WTC11 (cell line): ENCODE results near the gene DDX5. TPM values are rescaled to one million over a fixed set of nuclear protein-coding genes. Genes with fewer than 3 reads are reported as not detected.

Experiments used
- ATAC-seq: fragments of 200-7000 bp; cut with Tn5 transposase; 2 replicates; pipeline ENCODE4 v1.10.0; 2021; ENCODE audit warnings: mild to moderate bottlenecking, moderate library complexity
- CTCF ChIA-PET: fragments of 300-600 bp; sonication (Branson Sonifier 250); formaldehyde crosslinking; loops from one replicate; lab custom pipeline; 2021; ENCODE audit warnings: antibody characterized with exemption; lab: Charles Lee
- POLR2A ChIA-PET: fragments of 350-600 bp; sonication (Branson Sonifier 250); formaldehyde crosslinking; loops from one replicate; lab custom pipeline; 2021; ENCODE audit warnings: antibody characterized with exemption; lab: Charles Lee
- DNase-seq: peaks from one replicate; pipeline ENCODE4 v3.0.0; 2021; ENCODE audit warnings: low spot score
- H3K27ac Mint-ChIP-seq: 2 replicates; pipeline ENCODE4 v1.8.0; 2021; ENCODE audit warnings: mixed read lengths
- H3K27me3 Mint-ChIP-seq: 2 replicates; pipeline ENCODE4 v1.8.0; 2021; ENCODE audit warnings: low read depth, mild to moderate bottlenecking, moderate library complexity, mixed read lengths
- H3K36me3 Mint-ChIP-seq: 2 replicates; pipeline ENCODE4 v1.8.0; 2021; ENCODE audit warnings: mixed read lengths
- H3K4me1 Mint-ChIP-seq: 2 replicates; pipeline ENCODE4 v1.8.0; 2022; ENCODE audit warnings: mixed read lengths
- H3K4me3 Mint-ChIP-seq: 2 replicates; pipeline ENCODE4 v1.8.0; 2021; ENCODE audit warnings: mild to moderate bottlenecking, moderate library complexity, mixed read lengths
- H3K9me3 Mint-ChIP-seq: 2 replicates; pipeline ENCODE4 v1.8.0; 2021; ENCODE audit warnings: mixed read lengths
- EMX1 ChIP-seq: fragments of 250-450 bp; sonication (Bioruptor Pico); IDR thresholded peaks from 2 replicates; pipeline ENCODE4 v1.8.0; 2021; ENCODE audit warnings: mild to moderate bottlenecking
- ESRRA ChIP-seq: sonication (generic); formaldehyde crosslinking; IDR thresholded peaks from 2 replicates; pipeline ENCODE4 v1.8.1; 2022; ENCODE audit warnings: mild to moderate bottlenecking, missing genetic modification reagents, borderline replicate concordance
- FOXK1 ChIP-seq: sonication (generic); formaldehyde crosslinking; IDR thresholded peaks from 2 replicates; pipeline ENCODE4 v1.8.0; 2022; ENCODE audit warnings: mild to moderate bottlenecking, moderate library complexity, missing genetic modification reagents
- GABPB1 ChIP-seq: sonication (generic); formaldehyde crosslinking; IDR thresholded peaks from 2 replicates; pipeline ENCODE4 v1.8.1; 2023; ENCODE audit warnings: mild to moderate bottlenecking, missing genetic modification reagents
- NFE2L1 ChIP-seq: sonication (generic); formaldehyde crosslinking; IDR thresholded peaks from 2 replicates; pipeline ENCODE4 v1.8.1; 2023; ENCODE audit warnings: missing genetic modification reagents
- NFYB ChIP-seq: sonication (generic); formaldehyde crosslinking; conservative IDR thresholded peaks from 2 replicates; pipeline ENCODE4 v1.8.0; 2022; ENCODE audit warnings: low read depth, missing genetic modification reagents
- OVOL2 ChIP-seq: fragments of 250-450 bp; sonication (Bioruptor Pico); IDR thresholded peaks from 2 replicates; pipeline ENCODE4 v1.9.0; 2021; ENCODE audit warnings: mild to moderate bottlenecking, borderline replicate concordance
- SMAD4 ChIP-seq: sonication (generic); formaldehyde crosslinking; IDR thresholded peaks from 2 replicates; pipeline ENCODE4 v1.8.0; 2022; ENCODE audit warnings: mild to moderate bottlenecking, missing genetic modification reagents
- SOX15 ChIP-seq: fragments of 250-450 bp; sonication (Bioruptor Pico); IDR thresholded peaks from 2 replicates; pipeline ENCODE4 v1.9.0; 2021; ENCODE audit warnings: mild to moderate bottlenecking
- TEAD4 ChIP-seq: sonication (generic); formaldehyde crosslinking; IDR thresholded peaks from 2 replicates; pipeline ENCODE4 v1.8.0; 2022; ENCODE audit warnings: mild to moderate bottlenecking, missing genetic modification reagents
- ZNF138 ChIP-seq: sonication (generic); formaldehyde crosslinking; conservative IDR thresholded peaks from 2 replicates; pipeline ENCODE4 v1.8.1; 2022; ENCODE audit warnings: mild to moderate bottlenecking, moderate library complexity, missing genetic modification reagents
- ZNF219 ChIP-seq: sonication (generic); formaldehyde crosslinking; IDR thresholded peaks from 2 replicates; pipeline ENCODE4 v1.8.0; 2023; ENCODE audit warnings: missing genetic modification reagents, mild to moderate bottlenecking, borderline replicate concordance
- ZNF263 ChIP-seq: sonication (generic); formaldehyde crosslinking; IDR thresholded peaks from 2 replicates; pipeline ENCODE4 v1.8.1; 2022; ENCODE audit warnings: low read depth, mild to moderate bottlenecking, moderate library complexity, missing genetic modification reagents
- ZNF317 ChIP-seq: sonication (generic); formaldehyde crosslinking; IDR thresholded peaks from 2 replicates; pipeline ENCODE4 v1.8.1; 2023; ENCODE audit warnings: low read depth, mild to moderate bottlenecking, moderate library complexity, missing genetic modification reagents, borderline replicate concordance
- ZNF416 ChIP-seq: fragments of 250-450 bp; sonication (Bioruptor Pico); IDR thresholded peaks from 2 replicates; pipeline ENCODE4 v1.9.0; 2021; ENCODE audit warnings: mild to moderate bottlenecking, inconsistent platforms
- ZNF671 ChIP-seq: fragments of 250-450 bp; sonication (Bioruptor Pico); IDR thresholded peaks from 2 replicates; pipeline ENCODE4 v1.8.0; 2021; ENCODE audit warnings: mild to moderate bottlenecking
- total RNA-seq: library from RNA; stranded (reverse); gene quantifications from 3 replicates; pipeline ENCODE4 v1.2.3, GENCODE V29; 2021
- TF ChIP-seq, protein P1 (sequence below): fragments of 250-450 bp; sonication (Bioruptor Pico); IDR thresholded peaks from 2 replicates; pipeline ENCODE4 v1.9.0; 2021; ENCODE audit warnings: mild to moderate bottlenecking, borderline replicate concordance
- TF ChIP-seq, protein P2 (sequence below): fragments of 250-450 bp; sonication (Bioruptor Pico); conservative IDR thresholded peaks from 2 replicates; pipeline ENCODE4 v1.9.0; 2021; ENCODE audit warnings: mild to moderate bottlenecking
- TF ChIP-seq, protein P3 (sequence below): sonication (generic); formaldehyde crosslinking; IDR thresholded peaks from 2 replicates; pipeline ENCODE4 v1.8.1; 2022; ENCODE audit warnings: low read depth, mild to moderate bottlenecking, moderate library complexity, missing genetic modification reagents, borderline replicate concordance
- TF ChIP-seq, protein P4 (sequence below): sonication (generic); formaldehyde crosslinking; IDR thresholded peaks from 2 replicates; pipeline ENCODE4 v1.8.0; 2023; ENCODE audit warnings: missing genetic modification reagents, mild to moderate bottlenecking, borderline replicate concordance
- TF ChIP-seq, protein P5 (sequence below): sonication (generic); formaldehyde crosslinking; IDR thresholded peaks from 2 replicates; pipeline ENCODE4 v1.8.1; 2023; ENCODE audit warnings: mild to moderate bottlenecking, missing genetic modification reagents, moderate library complexity
- TF ChIP-seq, protein P6 (sequence below): sonication (generic); formaldehyde crosslinking; IDR thresholded peaks from 2 replicates; pipeline ENCODE4 v1.8.1; 2023; ENCODE audit warnings: mild to moderate bottlenecking, missing genetic modification reagents

DDX5 gene
- total RNA-seq, 1 experiment from 2014 or later: 612 TPM

DNA sequence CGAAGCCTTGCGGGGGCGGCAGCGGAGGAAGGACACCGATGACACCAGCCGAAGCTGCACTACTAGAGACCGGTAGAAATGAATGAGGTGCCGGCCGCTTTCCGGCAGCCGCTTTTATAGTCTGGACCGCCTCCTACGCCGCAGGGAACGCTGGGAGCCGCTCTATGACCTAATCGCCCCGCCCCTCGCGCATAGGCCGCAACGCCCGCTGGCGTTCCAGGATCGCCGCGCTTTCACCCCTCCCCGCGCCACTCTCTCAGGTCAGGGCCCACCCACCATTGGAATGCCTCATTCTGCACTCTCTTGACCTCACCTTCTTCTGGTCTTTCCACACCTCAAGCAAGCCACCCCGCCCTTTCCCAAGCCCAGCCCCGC, at the start of gene DDX5 (continued):
- TF ChIP-seq ESRRA: no peak
- no peak for TF ChIP-seq ZNF138 (CRISPR knock-in tag)

DNA sequence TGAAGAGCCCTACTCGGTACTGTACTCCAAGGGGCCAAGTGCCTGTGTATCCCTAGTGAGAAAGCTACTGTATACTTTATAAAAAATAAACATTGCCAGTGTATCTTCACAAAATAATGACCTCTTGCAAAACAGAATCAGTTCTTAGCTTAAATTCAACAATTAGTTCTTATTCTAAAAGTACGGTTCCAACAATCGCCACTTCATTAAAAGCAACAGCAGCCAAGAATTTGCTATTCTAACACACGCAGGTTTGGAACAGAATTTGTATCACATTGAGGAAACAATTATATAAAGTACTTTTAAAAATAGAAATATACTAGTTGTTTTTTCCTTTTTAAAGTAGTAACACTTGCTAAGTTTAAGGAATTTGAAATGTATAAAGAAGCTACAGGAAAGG, 49.2 kb upstream of the DDX5 start:
- peaks cover 9% of the 10 kb centered on the region for H3K4me1 Mint-ChIP-seq
- ATAC-seq (no peak), DNase-seq (no peak)
- no peaks in the 10 kb centered on the region for H3K27me3 Mint-ChIP-seq
- ChIA-PET CTCF (no interaction called here), POLR2A (no interaction called here)
- no peaks in the 10 kb centered on the region for H3K9me3 Mint-ChIP-seq
- H3K36me3 Mint-ChIP-seq: peaks cover 8% of the 10 kb centered on the region
- H3K27ac Mint-ChIP-seq: no peak overlapping the region
- TF ChIP-seq NFYB (CRISPR knock-in tag): no peak
- no peak for TF ChIP-seq SMAD4 (CRISPR knock-in tag)
- TF ChIP-seq ZNF416 (CRISPR knock-in tag): no peak
- TF ChIP-seq, protein P1, sequence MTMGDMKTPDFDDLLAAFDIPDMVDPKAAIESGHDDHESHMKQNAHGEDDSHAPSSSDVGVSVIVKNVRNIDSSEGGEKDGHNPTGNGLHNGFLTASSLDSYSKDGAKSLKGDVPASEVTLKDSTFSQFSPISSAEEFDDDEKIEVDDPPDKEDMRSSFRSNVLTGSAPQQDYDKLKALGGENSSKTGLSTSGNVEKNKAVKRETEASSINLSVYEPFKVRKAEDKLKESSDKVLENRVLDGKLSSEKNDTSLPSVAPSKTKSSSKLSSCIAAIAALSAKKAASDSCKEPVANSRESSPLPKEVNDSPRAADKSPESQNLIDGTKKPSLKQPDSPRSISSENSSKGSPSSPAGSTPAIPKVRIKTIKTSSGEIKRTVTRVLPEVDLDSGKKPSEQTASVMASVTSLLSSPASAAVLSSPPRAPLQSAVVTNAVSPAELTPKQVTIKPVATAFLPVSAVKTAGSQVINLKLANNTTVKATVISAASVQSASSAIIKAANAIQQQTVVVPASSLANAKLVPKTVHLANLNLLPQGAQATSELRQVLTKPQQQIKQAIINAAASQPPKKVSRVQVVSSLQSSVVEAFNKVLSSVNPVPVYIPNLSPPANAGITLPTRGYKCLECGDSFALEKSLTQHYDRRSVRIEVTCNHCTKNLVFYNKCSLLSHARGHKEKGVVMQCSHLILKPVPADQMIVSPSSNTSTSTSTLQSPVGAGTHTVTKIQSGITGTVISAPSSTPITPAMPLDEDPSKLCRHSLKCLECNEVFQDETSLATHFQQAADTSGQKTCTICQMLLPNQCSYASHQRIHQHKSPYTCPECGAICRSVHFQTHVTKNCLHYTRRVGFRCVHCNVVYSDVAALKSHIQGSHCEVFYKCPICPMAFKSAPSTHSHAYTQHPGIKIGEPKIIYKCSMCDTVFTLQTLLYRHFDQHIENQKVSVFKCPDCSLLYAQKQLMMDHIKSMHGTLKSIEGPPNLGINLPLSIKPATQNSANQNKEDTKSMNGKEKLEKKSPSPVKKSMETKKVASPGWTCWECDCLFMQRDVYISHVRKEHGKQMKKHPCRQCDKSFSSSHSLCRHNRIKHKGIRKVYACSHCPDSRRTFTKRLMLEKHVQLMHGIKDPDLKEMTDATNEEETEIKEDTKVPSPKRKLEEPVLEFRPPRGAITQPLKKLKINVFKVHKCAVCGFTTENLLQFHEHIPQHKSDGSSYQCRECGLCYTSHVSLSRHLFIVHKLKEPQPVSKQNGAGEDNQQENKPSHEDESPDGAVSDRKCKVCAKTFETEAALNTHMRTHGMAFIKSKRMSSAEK (CRISPR knock-in tag): no peak
- TF ChIP-seq, protein P2, sequence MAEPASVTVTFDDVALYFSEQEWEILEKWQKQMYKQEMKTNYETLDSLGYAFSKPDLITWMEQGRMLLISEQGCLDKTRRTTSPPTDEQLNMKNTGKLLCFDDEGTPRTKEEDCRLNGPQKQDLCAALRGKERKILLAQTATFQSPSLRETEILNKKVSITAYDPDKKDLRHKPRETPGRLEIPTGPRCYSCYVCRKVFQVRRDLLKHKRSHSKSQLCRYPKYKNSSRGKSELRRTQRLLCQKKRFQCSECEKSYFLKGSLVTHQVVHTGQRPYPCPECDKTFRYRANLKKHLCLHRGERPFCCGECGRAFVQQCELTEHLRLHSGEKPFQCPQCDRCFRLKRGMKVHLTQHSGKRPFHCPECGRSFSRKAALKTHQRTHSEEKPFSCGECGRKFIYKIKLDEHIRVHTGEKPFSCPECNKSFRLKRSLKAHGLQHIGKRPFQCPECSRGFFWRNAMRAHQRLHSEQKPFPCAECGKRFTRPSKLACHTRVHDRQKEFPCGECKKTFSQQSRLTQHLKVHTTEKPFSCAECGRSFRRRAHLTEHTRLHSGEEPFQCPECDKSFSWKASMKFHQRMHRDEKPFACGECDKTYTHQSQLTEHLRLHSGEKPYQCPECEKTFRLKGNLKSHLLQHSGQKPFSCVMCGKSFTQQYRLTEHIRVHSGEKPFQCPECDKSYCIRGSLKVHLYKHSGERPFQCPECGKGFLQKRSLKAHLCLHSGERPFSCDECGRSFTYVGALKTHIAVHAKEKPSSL (CRISPR knock-in tag): no peak
- TF ChIP-seq NFE2L1 (CRISPR knock-in tag): no peak
- no peak for TF ChIP-seq GABPB1 (CRISPR knock-in tag)
- no peak for TF ChIP-seq TEAD4
- TF ChIP-seq EMX1 (CRISPR knock-in tag): no peak
- TF ChIP-seq, protein P3, sequence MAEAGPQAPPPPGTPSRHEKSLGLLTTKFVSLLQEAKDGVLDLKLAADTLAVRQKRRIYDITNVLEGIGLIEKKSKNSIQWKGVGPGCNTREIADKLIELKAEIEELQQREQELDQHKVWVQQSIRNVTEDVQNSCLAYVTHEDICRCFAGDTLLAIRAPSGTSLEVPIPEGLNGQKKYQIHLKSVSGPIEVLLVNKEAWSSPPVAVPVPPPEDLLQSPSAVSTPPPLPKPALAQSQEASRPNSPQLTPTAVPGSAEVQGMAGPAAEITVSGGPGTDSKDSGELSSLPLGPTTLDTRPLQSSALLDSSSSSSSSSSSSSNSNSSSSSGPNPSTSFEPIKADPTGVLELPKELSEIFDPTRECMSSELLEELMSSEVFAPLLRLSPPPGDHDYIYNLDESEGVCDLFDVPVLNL (CRISPR knock-in tag): no peak
- TF ChIP-seq FOXK1 (CRISPR knock-in tag): no peak
- TF ChIP-seq, protein P4, sequence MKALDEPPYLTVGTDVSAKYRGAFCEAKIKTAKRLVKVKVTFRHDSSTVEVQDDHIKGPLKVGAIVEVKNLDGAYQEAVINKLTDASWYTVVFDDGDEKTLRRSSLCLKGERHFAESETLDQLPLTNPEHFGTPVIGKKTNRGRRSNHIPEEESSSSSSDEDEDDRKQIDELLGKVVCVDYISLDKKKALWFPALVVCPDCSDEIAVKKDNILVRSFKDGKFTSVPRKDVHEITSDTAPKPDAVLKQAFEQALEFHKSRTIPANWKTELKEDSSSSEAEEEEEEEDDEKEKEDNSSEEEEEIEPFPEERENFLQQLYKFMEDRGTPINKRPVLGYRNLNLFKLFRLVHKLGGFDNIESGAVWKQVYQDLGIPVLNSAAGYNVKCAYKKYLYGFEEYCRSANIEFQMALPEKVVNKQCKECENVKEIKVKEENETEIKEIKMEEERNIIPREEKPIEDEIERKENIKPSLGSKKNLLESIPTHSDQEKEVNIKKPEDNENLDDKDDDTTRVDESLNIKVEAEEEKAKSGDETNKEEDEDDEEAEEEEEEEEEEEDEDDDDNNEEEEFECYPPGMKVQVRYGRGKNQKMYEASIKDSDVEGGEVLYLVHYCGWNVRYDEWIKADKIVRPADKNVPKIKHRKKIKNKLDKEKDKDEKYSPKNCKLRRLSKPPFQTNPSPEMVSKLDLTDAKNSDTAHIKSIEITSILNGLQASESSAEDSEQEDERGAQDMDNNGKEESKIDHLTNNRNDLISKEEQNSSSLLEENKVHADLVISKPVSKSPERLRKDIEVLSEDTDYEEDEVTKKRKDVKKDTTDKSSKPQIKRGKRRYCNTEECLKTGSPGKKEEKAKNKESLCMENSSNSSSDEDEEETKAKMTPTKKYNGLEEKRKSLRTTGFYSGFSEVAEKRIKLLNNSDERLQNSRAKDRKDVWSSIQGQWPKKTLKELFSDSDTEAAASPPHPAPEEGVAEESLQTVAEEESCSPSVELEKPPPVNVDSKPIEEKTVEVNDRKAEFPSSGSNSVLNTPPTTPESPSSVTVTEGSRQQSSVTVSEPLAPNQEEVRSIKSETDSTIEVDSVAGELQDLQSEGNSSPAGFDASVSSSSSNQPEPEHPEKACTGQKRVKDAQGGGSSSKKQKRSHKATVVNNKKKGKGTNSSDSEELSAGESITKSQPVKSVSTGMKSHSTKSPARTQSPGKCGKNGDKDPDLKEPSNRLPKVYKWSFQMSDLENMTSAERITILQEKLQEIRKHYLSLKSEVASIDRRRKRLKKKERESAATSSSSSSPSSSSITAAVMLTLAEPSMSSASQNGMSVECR (CRISPR knock-in tag): no peak
- no peak for TF ChIP-seq SOX15
- TF ChIP-seq, protein P5, sequence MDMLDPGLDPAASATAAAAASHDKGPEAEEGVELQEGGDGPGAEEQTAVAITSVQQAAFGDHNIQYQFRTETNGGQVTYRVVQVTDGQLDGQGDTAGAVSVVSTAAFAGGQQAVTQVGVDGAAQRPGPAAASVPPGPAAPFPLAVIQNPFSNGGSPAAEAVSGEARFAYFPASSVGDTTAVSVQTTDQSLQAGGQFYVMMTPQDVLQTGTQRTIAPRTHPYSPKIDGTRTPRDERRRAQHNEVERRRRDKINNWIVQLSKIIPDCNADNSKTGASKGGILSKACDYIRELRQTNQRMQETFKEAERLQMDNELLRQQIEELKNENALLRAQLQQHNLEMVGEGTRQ (CRISPR knock-in tag): no peak
- TF ChIP-seq ZNF219 (CRISPR knock-in tag): no peak
- no peak for TF ChIP-seq ZNF317 (CRISPR knock-in tag)
- no peak for TF ChIP-seq OVOL2
- TF ChIP-seq, protein P6, sequence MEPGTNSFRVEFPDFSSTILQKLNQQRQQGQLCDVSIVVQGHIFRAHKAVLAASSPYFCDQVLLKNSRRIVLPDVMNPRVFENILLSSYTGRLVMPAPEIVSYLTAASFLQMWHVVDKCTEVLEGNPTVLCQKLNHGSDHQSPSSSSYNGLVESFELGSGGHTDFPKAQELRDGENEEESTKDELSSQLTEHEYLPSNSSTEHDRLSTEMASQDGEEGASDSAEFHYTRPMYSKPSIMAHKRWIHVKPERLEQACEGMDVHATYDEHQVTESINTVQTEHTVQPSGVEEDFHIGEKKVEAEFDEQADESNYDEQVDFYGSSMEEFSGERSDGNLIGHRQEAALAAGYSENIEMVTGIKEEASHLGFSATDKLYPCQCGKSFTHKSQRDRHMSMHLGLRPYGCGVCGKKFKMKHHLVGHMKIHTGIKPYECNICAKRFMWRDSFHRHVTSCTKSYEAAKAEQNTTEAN: no peak
- no peak for TF ChIP-seq ZNF671
- TF ChIP-seq ZNF263 (CRISPR knock-in tag): no peak
- no peak overlapping the region for H3K4me3 Mint-ChIP-seq
